GM18868 (cell line): ENCODE measurements around the gene ODAD4.

Experiments used
- ATAC-seq: cut with Tn5 transposase; IDR thresholded peaks from one replicate; pipeline ENCODE4 v1.9.1; 2021; ENCODE audit warnings: mild to moderate bottlenecking, moderate library complexity; ENCODE audit not compliant: unreplicated experiment

ODAD4 gene

GRCh38 chr17:41971721-41972523 is 41.5 kb downstream of the ODAD4 start:
- no peak for ATAC-seq

GRCh38 chr17:41972571-41973407 is 42.4 kb downstream of the ODAD4 start:
- ATAC-seq, result no peak

GRCh38 chr17:41973408-41973811 is 43.0 kb downstream of the ODAD4 start:
- no peak for ATAC-seq

- no peak for ATAC-seq
Measured at GRCh38 chr17:41974031-41974430, 43.6 kb downstream of the ODAD4 start.

- ATAC-seq, result no peak
Measured at GRCh38 chr17:41974658-41975057, 44.2 kb downstream of the ODAD4 start.

- no peak for ATAC-seq
Measured at GRCh38 chr17:41975099-41976083, 45.0 kb downstream of the ODAD4 start.

GRCh38 chr17:41976142-41976768 is 45.8 kb downstream of the ODAD4 start:
- ATAC-seq, result no peak

GRCh38 chr17:41977991-41978390 is 47.6 kb downstream of the ODAD4 start:
- ATAC-seq, result no peak

- no peak for ATAC-seq
Measured at GRCh38 chr17:41982026-41982760, 51.8 kb downstream of the ODAD4 start.

- no peak for ATAC-seq
Measured at GRCh38 chr17:41984454-41984853, 54.0 kb downstream of the ODAD4 start.

GRCh38 chr17:41985919-41986318 is 55.5 kb downstream of the ODAD4 start:
- no peak for ATAC-seq

GRCh38 chr17:41986634-41987033 is 56.2 kb downstream of the ODAD4 start:
- no peak for ATAC-seq

GRCh38 chr17:41987642-41988041 is 57.2 kb downstream of the ODAD4 start:
- ATAC-seq, result no peak

GRCh38 chr17:41988418-41988817 is 58.0 kb downstream of the ODAD4 start:
- ATAC-seq, result no peak

- no peak for ATAC-seq
Measured at GRCh38 chr17:41989702-41990419, 59.4 kb downstream of the ODAD4 start.

- no peak for ATAC-seq
Measured at GRCh38 chr17:41992576-41992975, 62.2 kb downstream of the ODAD4 start.

GRCh38 chr17:41996855-41997164 is 66.4 kb downstream of the ODAD4 start:
- ATAC-seq, result no peak

GRCh38 chr17:41998497-41998896 is 68.1 kb downstream of the ODAD4 start:
- ATAC-seq, result no peak

- ATAC-seq, result no peak
Measured at GRCh38 chr17:42000413-42001133, 70.2 kb downstream of the ODAD4 start.
